B cell (primary cell): ENCODE results near the gene ZNF132. TPM values are rescaled to one million over a fixed set of nuclear protein-coding genes. Genes with fewer than 3 reads are reported as not detected.

Source experiments
- ATAC-seq: fragments of 200-7000 bp; cut with Tn5 transposase; one replicate; pipeline ENCODE4 v1.10.0; 2021; ENCODE audit warnings: low read depth, mild to moderate bottlenecking, moderate number of reproducible peaks, moderate library complexity
- CTCF ChIA-PET: fragments of 350-600 bp; sonication (Branson Sonifier 250); formaldehyde crosslinking; loops from one replicate; lab custom pipeline; 2021; ENCODE audit warnings: antibody characterized with exemption, inconsistent platforms; lab: Charles Lee
- POLR2A ChIA-PET: fragments of 350-600 bp; sonication (Branson Sonifier 250); formaldehyde crosslinking; loops from one replicate; lab custom pipeline; 2021; ENCODE audit warnings: antibody characterized with exemption; lab: Charles Lee
- DNase-seq: peaks from one replicate; pipeline ENCODE4 v3.0.0; 2013
- H2AFZ ChIP-seq: 2 replicates; pipeline ENCODE4 v1.6.1; 2012; ENCODE audit warnings: mild to moderate bottlenecking, low read depth, low read length; ENCODE audit not compliant: insufficient read depth, poor library complexity, severe bottlenecking
- H3K27ac ChIP-seq, 2 donors: 1 replicate in 1 of 2; 2 replicates in 1 of 2; pipeline ENCODE4 v1.5.1; 2012 to 2013; ENCODE audit warnings: low read length in 2 of 2, mild to moderate bottlenecking in 2 of 2, moderate library complexity in 1 of 2
- H3K27me3 ChIP-seq, 4 experiments: fragments of 200-600 bp in 1 of 4; sonication (generic) in 1 of 4; replicated peaks in 1 of 4; 1 replicate in 2 of 4; 2 replicates in 2 of 4; pipeline versions ENCODE4 v1.6.1 to v1.7.0; 2013 to 2016; ENCODE audit warnings: low read length in 3 of 4, mild to moderate bottlenecking in 2 of 4, mixed read lengths in 1 of 4, moderate library complexity in 1 of 4; ENCODE audit not compliant: insufficient read depth in 4 of 4, control insufficient read depth in 3 of 4; ENCODE audit errors: control extremely low read depth in 1 of 4
- H3K36me3 ChIP-seq, 2 experiments: replicated peaks in 1 of 2; 1 replicate in 1 of 2; 2 replicates in 1 of 2; pipeline versions ENCODE4 v1.6.1 to v1.7.1; 2013; ENCODE audit warnings: low read length in 1 of 2; ENCODE audit not compliant: insufficient read depth in 2 of 2, control insufficient read depth in 1 of 2; ENCODE audit errors: control extremely low read depth in 1 of 2, extremely low read depth in 1 of 2
- H3K4me1 ChIP-seq, 2 donors: fragments of 200-600 bp in 1 of 2; sonication (generic) in 1 of 2; 1 replicate in 1 of 2; 2 replicates in 1 of 2; pipeline versions ENCODE4 v1.5.1 to v1.6.1; 2013 to 2017; ENCODE audit warnings: low read length in 2 of 2; ENCODE audit not compliant: control insufficient read depth in 2 of 2, insufficient read depth in 2 of 2
- H3K4me2 ChIP-seq: replicated peaks from 2 replicates; pipeline ENCODE3; 2012; ENCODE audit warnings: mild to moderate bottlenecking, low read depth, low read length; ENCODE audit not compliant: poor library complexity, severe bottlenecking
- H3K4me3 ChIP-seq, 5 experiments: fragments of 200-600 bp in 1 of 5; sonication (generic) in 1 of 5; 1 replicate in 3 of 5; 2 replicates in 2 of 5; pipeline versions ENCODE4 v1.5.1 to v1.7.0; 2011 to 2016; ENCODE audit warnings: low read length in 4 of 5, mild to moderate bottlenecking in 4 of 5, low read depth in 2 of 5, control low read depth in 1 of 5, moderate library complexity in 1 of 5; ENCODE audit not compliant: insufficient read depth in 1 of 5; ENCODE audit errors: control extremely low read depth in 1 of 5, extremely low read depth in 1 of 5
- H3K79me2 ChIP-seq: fragments of 200-600 bp; sonication (generic); one replicate; pipeline ENCODE4 v1.6.0; 2016; ENCODE audit warnings: low read length; ENCODE audit not compliant: control insufficient read depth, insufficient read depth
- H3K9ac ChIP-seq: fragments of 200-600 bp; sonication (generic); 2 replicates; pipeline ENCODE4 v1.6.1; 2017; ENCODE audit warnings: mild to moderate bottlenecking, low read length, moderate library complexity
- H3K9me3 ChIP-seq, 3 donors: one replicate each; pipeline versions ENCODE4 v1.6.1 to v1.7.1; 2013; ENCODE audit warnings: low read length in 2 of 3; ENCODE audit not compliant: control insufficient read depth in 2 of 3, insufficient read depth in 1 of 3; ENCODE audit errors: control extremely low read depth in 1 of 3
- H4K20me1 ChIP-seq: 2 replicates; pipeline ENCODE4 v1.6.0; 2012; ENCODE audit warnings: mild to moderate bottlenecking, low read length; ENCODE audit not compliant: insufficient read depth, control insufficient read depth, poor library complexity, severe bottlenecking
- H3K27ac Mint-ChIP-seq: one replicate; pipeline ENCODE4 v1.8.0; 2021; ENCODE audit warnings: mixed read lengths
- H3K27me3 Mint-ChIP-seq: one replicate; pipeline ENCODE4 v1.8.0; 2021; ENCODE audit warnings: mixed read lengths
- H3K4me1 Mint-ChIP-seq: one replicate; pipeline ENCODE4 v1.8.0; 2021; ENCODE audit warnings: mixed read lengths
- H3K4me3 Mint-ChIP-seq: one replicate; pipeline ENCODE4 v1.8.0; 2021; ENCODE audit warnings: mixed read lengths
- H3K9me3 Mint-ChIP-seq: one replicate; pipeline ENCODE4 v1.8.0; 2022; ENCODE audit warnings: mixed read lengths; ENCODE audit not compliant: insufficient read depth
- CTCF ChIP-seq: fragments of 200-600 bp; IDR thresholded peaks from one replicate; pipeline ENCODE4 v1.8.0; 2022; ENCODE audit warnings: antibody characterized with exemption, mild to moderate bottlenecking
- EZH2 ChIP-seq: IDR thresholded peaks from 2 replicates; pipeline ENCODE4 v1.6.1; 2012; ENCODE audit warnings: borderline replicate concordance, low read depth, mild to moderate bottlenecking, moderate library complexity, low read length; ENCODE audit not compliant: insufficient read depth, poor library complexity, severe bottlenecking
- WGBS: methylation state at CpG from one replicate; pipeline ENCODE4 v1.1.5; 2013; ENCODE audit warnings: missing lambda C conversion rate; ENCODE audit not compliant: insufficient coverage; 5-methylcytosine and 5-hydroxymethylcytosine counted together
- intact Hi-C: fragments of 100-400 bp; cut with micrococcal nuclease; formaldehyde crosslinking; loops from one replicate; pipeline ENCODE4 v1.10.0; 2022
- polyA plus RNA-seq: library from polyadenylated mRNA; depleted of rRNA; stranded (reverse); fragments of >200 nt; gene quantifications from 2 replicates; pipeline ENCODE4 v1.2.3, GENCODE V29; 2012
- total RNA-seq, 2 donors: library from RNA; stranded (reverse); fragments of 120-200 nt in 1 of 2; gene quantifications; 1 replicate in 1 of 2; 2 replicates in 1 of 2; pipeline versions ENCODE4 v1.2.3 to v1.2.4, GENCODE V29; 2013 to 2022

Gene ZNF132
- total and polyA plus RNA-seq, 2 donors (not counting 1 experiment from before 2014, with no cell fraction given): 1.6 to 14.7 TPM

- Histone ChIP-seq H3K4me3 (no peak overlapping the region), H3K36me3 (peaks cover 0 to 10% of the 10 kb centered on the region in 2 experiments), H3K27me3 (no peaks in the 10 kb centered on the region), H3K27ac (no peak overlapping the region), H3K4me2 (no peak overlapping the region), H3K79me2 (no peaks in the 10 kb centered on the region), H3K4me1 (no peaks in the 10 kb centered on the region), H3K9ac (no peak overlapping the region), H3K9me3 (peaks cover 5 to 69% (median 57%) of the 10 kb centered on the region in 3 donors), H2AFZ (no peak overlapping the region), H4K20me1 (no peaks in the 10 kb centered on the region)
- DNase-seq (no peak), ATAC-seq (no peak)
- H3K27me3 Mint-ChIP-seq: no peaks in the 10 kb centered on the region
- ChIA-PET POLR2A (no interaction called here), CTCF (no interaction called here)
- no peak overlapping the region for H3K4me3 Mint-ChIP-seq
- no peak for TF ChIP-seq CTCF
- TF ChIP-seq EZH2: no peak
- H3K9me3 Mint-ChIP-seq: peaks cover 23% of the 10 kb centered on the region
- H3K4me1 Mint-ChIP-seq: no peaks in the 10 kb centered on the region
- no peak overlapping the region for H3K27ac Mint-ChIP-seq
- 100% methylated on average over 1 of the region's 1 CpG for WGBS
- intact Hi-C loops: no loop called here
These were observed 11.3 kb downstream of the ZNF132 start for GRCh38 chr19:58428617-58429016.

GRCh38 chr19:58417071-58417470 lies 22.9 kb downstream of the ZNF132 start:
- Histone ChIP-seq H3K9me3 (peaks cover 0 to 9% (median 0%) of the 10 kb centered on the region in 3 donors), H3K4me1 (no peaks in the 10 kb centered on the region), H3K9ac (no peak overlapping the region), H3K27ac (no peak overlapping the region), H3K36me3 (peaks cover 4 to 24% of the 10 kb centered on the region in 2 experiments), H2AFZ (no peak overlapping the region), H3K79me2 (no peaks in the 10 kb centered on the region), H3K27me3 (no peaks in the 10 kb centered on the region), H3K4me2 (no peak overlapping the region), H4K20me1 (no peaks in the 10 kb centered on the region), H3K4me3 (no peak overlapping the region)
- WGBS: 100% methylated on average over 1 of the region's 7 CpGs
- DNase-seq (no peak), ATAC-seq (no peak)
- Mint-ChIP-seq H3K9me3 (no peaks in the 10 kb centered on the region), H3K27ac (no peak overlapping the region), H3K4me1 (no peaks in the 10 kb centered on the region), H3K27me3 (no peaks in the 10 kb centered on the region), H3K4me3 (no peak overlapping the region)
- TF ChIP-seq EZH2: no peak
- TF ChIP-seq CTCF: no peak
- ChIA-PET CTCF (no interaction called here), POLR2A (no interaction called here)
- intact Hi-C loops: no loop called here
